ENCODE measurements around the gene LSM7.

DNA sequence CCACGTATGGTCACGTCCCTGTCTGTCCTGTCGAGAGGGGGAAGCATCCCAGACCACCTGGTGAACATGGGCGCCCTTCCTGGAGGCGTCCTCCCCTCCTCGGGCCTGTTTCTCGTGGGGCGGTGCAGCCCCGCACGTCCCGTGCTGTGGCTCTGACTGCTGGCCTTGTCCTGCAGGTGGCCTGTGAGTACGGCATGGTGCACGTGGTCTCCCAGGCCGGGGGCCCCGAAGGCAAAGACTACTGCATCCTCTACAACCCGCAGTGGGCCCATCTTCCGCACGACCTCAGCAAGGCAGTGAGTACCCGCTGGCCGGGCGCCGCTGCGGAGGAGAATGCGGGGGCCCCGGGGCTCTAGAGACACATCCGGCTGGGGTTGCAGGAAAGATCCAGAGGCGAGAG is 6.0 kb upstream of the LSM7 start:
- TF ChIP-seq, protein P1, sequence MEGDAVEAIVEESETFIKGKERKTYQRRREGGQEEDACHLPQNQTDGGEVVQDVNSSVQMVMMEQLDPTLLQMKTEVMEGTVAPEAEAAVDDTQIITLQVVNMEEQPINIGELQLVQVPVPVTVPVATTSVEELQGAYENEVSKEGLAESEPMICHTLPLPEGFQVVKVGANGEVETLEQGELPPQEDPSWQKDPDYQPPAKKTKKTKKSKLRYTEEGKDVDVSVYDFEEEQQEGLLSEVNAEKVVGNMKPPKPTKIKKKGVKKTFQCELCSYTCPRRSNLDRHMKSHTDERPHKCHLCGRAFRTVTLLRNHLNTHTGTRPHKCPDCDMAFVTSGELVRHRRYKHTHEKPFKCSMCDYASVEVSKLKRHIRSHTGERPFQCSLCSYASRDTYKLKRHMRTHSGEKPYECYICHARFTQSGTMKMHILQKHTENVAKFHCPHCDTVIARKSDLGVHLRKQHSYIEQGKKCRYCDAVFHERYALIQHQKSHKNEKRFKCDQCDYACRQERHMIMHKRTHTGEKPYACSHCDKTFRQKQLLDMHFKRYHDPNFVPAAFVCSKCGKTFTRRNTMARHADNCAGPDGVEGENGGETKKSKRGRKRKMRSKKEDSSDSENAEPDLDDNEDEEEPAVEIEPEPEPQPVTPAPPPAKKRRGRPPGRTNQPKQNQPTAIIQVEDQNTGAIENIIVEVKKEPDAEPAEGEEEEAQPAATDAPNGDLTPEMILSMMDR (conservative IDR thresholded peaks at IDR 0.05; ENCODE audit: low read depth, low read length): no peak
- TF ChIP-seq EZH2 (IDR thresholded peaks at IDR 0.05; ENCODE audit: low read length, unreplicated experiment) (no peak), EZH2phosphoT487 (IDR thresholded peaks at IDR 0.05; ENCODE audit: borderline replicate concordance, low read length) (no peak)

Data from PC-3 (cell line).